Activated B cell treated with CpG ODN at 0.5 μM for 24 hours (primary cell): ENCODE results near the gene PDE4B. TPM values are rescaled to one million over a fixed set of nuclear protein-coding genes. Genes with fewer than 3 reads are reported as not detected.

ENCODE experiments used
- ATAC-seq: fragments of 200-7000 bp; cut with Tn5 transposase; one replicate; pipeline ENCODE4 v1.10.0; 2021; ENCODE audit warnings: low read depth, mild to moderate bottlenecking, moderate library complexity
- CTCF ChIA-PET: fragments of 350-600 bp; sonication (Branson Sonifier 250); formaldehyde crosslinking; loops from one replicate; lab custom pipeline; 2021; ENCODE audit warnings: antibody characterized with exemption; lab: Charles Lee
- POLR2A ChIA-PET: fragments of 350-600 bp; sonication (Branson Sonifier 250); formaldehyde crosslinking; loops from one replicate; lab custom pipeline; 2021; ENCODE audit warnings: antibody characterized with exemption; lab: Charles Lee
- DNase-seq: peaks from one replicate; pipeline ENCODE4 v3.0.0; 2022
- H3K27ac Mint-ChIP-seq: one replicate; pipeline ENCODE4 v1.8.0; 2020; ENCODE audit warnings: mixed read lengths
- H3K27me3 Mint-ChIP-seq: one replicate; pipeline ENCODE4 v1.8.0; 2021; ENCODE audit warnings: mixed read lengths
- H3K36me3 Mint-ChIP-seq: one replicate; pipeline ENCODE4 v1.8.0; 2021; ENCODE audit warnings: low read depth, mixed read lengths
- H3K4me1 Mint-ChIP-seq: one replicate; pipeline ENCODE4 v1.8.0; 2021; ENCODE audit warnings: mixed read lengths
- H3K4me3 Mint-ChIP-seq: one replicate; pipeline ENCODE4 v1.8.0; 2020; ENCODE audit warnings: mild to moderate bottlenecking, mixed read lengths
- H3K9me3 Mint-ChIP-seq: one replicate; pipeline ENCODE4 v1.8.0; 2020; ENCODE audit warnings: mixed read lengths
- CTCF ChIP-seq: fragments of 200-600 bp; IDR thresholded peaks from one replicate; pipeline ENCODE4 v1.8.0; 2022; ENCODE audit warnings: antibody characterized with exemption, mild to moderate bottlenecking
- intact Hi-C: fragments of 100-400 bp; cut with micrococcal nuclease; formaldehyde crosslinking; loops from one replicate; pipeline ENCODE4 v1.15.1; 2024
- total RNA-seq: library from RNA; stranded (reverse); gene quantifications from 2 replicates; pipeline ENCODE4 v1.2.3, GENCODE V29; 2022

The PDE4B gene
- total RNA-seq, 1 donor from 2014 or later = 84.1 TPM

- DNase-seq = no peak
- POLR2A ChIA-PET = interaction anchor here (1.0 to 11.2 kb wide), 17 partner anchors 11 to 110 kb away, joined by 3 to 279 read pairs (median 10); no protein-coding TSS in a partner anchor
- peaks cover 71% of the 10 kb centered on the region for H3K36me3 Mint-ChIP-seq
These were observed 542.4 kb downstream of the PDE4B start for GRCh38 chr1:66335125-66335524.

GRCh38 chr1:66335859-66336640, 543.4 kb downstream of the PDE4B start:
- peaks cover 68% of the 10 kb centered on the region for H3K4me1 Mint-ChIP-seq
- peak; percentile 57 for DNase-seq
- ATAC-seq = peak; percentile 77
- ChIA-PET CTCF (interaction anchor here (0.7 to 2.9 kb wide), 10 partner anchors 14 to 160 kb away, joined by 3 to 17 read pairs (median 3); no protein-coding TSS in a partner anchor), POLR2A (interaction anchor here (0.6 to 11.2 kb wide), 20 partner anchors 7 to 109 kb away, joined by 3 to 279 read pairs (median 6); no protein-coding TSS in a partner anchor)
- H3K36me3 Mint-ChIP-seq = peaks cover 73% of the 10 kb centered on the region
- H3K9me3 Mint-ChIP-seq = no peaks in the 10 kb centered on the region
- H3K27me3 Mint-ChIP-seq = no peaks in the 10 kb centered on the region
- no peak for TF ChIP-seq CTCF
- intact Hi-C loops = loop anchor here (1.0 to 10.0 kb wide), 11 partner anchors 7 to 1371 kb away; partner anchors contain the start of genes JAK1 and SERBP1
- H3K27ac Mint-ChIP-seq = peak overlapping the region; percentile 98
- H3K4me3 Mint-ChIP-seq = peak overlapping the region; percentile 98

More at GRCh38 chr1:66335125-66335524, 542.4 kb downstream of the PDE4B start:
- Mint-ChIP-seq H3K4me3 (peak overlapping the region; percentile 98), H3K27ac (peak overlapping the region; percentile 98), H3K4me1 (peaks cover 69% of the 10 kb centered on the region), H3K27me3 (no peaks in the 10 kb centered on the region), H3K9me3 (no peaks in the 10 kb centered on the region)
- no peak for ATAC-seq
- intact Hi-C loops = loop anchor here (1.0 to 10.0 kb wide), 3 partner anchors 8 to 1370 kb away; partner anchors contain the start of gene JAK1
- no peak for TF ChIP-seq CTCF
- CTCF ChIA-PET = interaction anchor here (0.7 to 2.9 kb wide), 10 partner anchors 15 to 161 kb away, joined by 3 to 17 read pairs (median 4); no protein-coding TSS in a partner anchor

- CTCF ChIA-PET = interaction anchor here (1.0 to 2.9 kb wide), 6 partner anchors 14 to 110 kb away, joined by 3 to 10 read pairs (median 6); no protein-coding TSS in a partner anchor
- intact Hi-C loops = loop anchor here (1.0 to 10.0 kb wide), 10 partner anchors 12 to 1372 kb away; partner anchors contain the start of genes JAK1 and SERBP1
- Mint-ChIP-seq H3K36me3 (peaks cover 75% of the 10 kb centered on the region), H3K27ac (peak overlapping the region; percentile 98), H3K27me3 (no peaks in the 10 kb centered on the region), H3K4me1 (peaks cover 70% of the 10 kb centered on the region), H3K4me3 (peak overlapping the region; percentile 98), H3K9me3 (no peaks in the 10 kb centered on the region)
- no peak for DNase-seq
- TF ChIP-seq CTCF = no peak
- ATAC-seq = peak; percentile 16
- POLR2A ChIA-PET = interaction anchor here (0.9 to 11.2 kb wide), 16 partner anchors 8 to 109 kb away, joined by 3 to 279 read pairs (median 8); no protein-coding TSS in a partner anchor
These were observed 543.9 kb downstream of the PDE4B start for GRCh38 chr1:66336641-66336990.

GRCh38 chr1:66337249-66337648, 544.6 kb downstream of the PDE4B start:
- intact Hi-C loops = loop anchor here (5.0 to 10.0 kb wide), 2 partner anchors 590 to 1372 kb away; partner anchors contain the start of gene JAK1
- peaks cover 69% of the 10 kb centered on the region for H3K4me1 Mint-ChIP-seq
- CTCF ChIA-PET = interaction anchor here (1.0 to 2.9 kb wide), 5 partner anchors 44 to 109 kb away, joined by 3 to 8 read pairs (median 3); no protein-coding TSS in a partner anchor
- H3K27me3 Mint-ChIP-seq = no peaks in the 10 kb centered on the region
- ATAC-seq (no peak), DNase-seq (no peak)
- peak overlapping the region; percentile 98 for H3K27ac Mint-ChIP-seq
- H3K9me3 Mint-ChIP-seq = no peaks in the 10 kb centered on the region
- no peak for TF ChIP-seq CTCF
- POLR2A ChIA-PET = interaction anchor here (0.6 to 11.2 kb wide), 14 partner anchors 8 to 597 kb away, joined by 3 to 279 read pairs (median 6); no protein-coding TSS in a partner anchor
- peaks cover 72% of the 10 kb centered on the region for H3K36me3 Mint-ChIP-seq
- peak overlapping the region; percentile 98 for H3K4me3 Mint-ChIP-seq
